UCSD-AML1 (cell line): ENCODE results near the gene ASL.
"Not testable (repeated sequence)": the region's sequence is repeated elsewhere in the genome, so short reads cannot be mapped to it uniquely, and the experiment has no call there.

Source experiments
- DNase-seq: peaks from one replicate; lab custom pipeline; 2025; ENCODE audit not compliant: unreplicated experiment; lab: John Stamatoyannopoulos, UW

ASL gene

GRCh38 chr7:66076462-66077329 lies 1.1 kb downstream of the ASL start:
- no peak for DNase-seq

- DNase-seq: no peak
These were observed 2.4 kb downstream of the ASL start for GRCh38 chr7:66078067-66078466.

GRCh38 chr7:66082083-66082482 lies 6.5 kb downstream of the ASL start:
- no peak for DNase-seq

GRCh38 chr7:66082886-66083415 lies 7.3 kb downstream of the ASL start:
- DNase-seq: no peak

- DNase-seq: no peak
These were observed 8.1 kb downstream of the ASL start for GRCh38 chr7:66083677-66084076.

- no peak for DNase-seq
These were observed 13.5 kb downstream of the ASL start for GRCh38 chr7:66088861-66089838.

GRCh38 chr7:66092654-66093053 lies 17.0 kb downstream of the ASL start:
- DNase-seq: no peak

- no peak for DNase-seq
These were observed 19.4 kb downstream of the ASL start for GRCh38 chr7:66095010-66095409.

- DNase-seq: no peak
These were observed 23.6 kb downstream of the ASL start for GRCh38 chr7:66099232-66099550.

- peak; percentile 66 for DNase-seq
These were observed 24.2 kb downstream of the ASL start for GRCh38 chr7:66099551-66100407.

- DNase-seq: no peak
These were observed 24.9 kb downstream of the ASL start for GRCh38 chr7:66100408-66101050.

GRCh38 chr7:66102168-66102567 lies 26.5 kb downstream of the ASL start:
- not testable (repeated sequence) for DNase-seq

- DNase-seq: not testable (repeated sequence)
These were observed 28.4 kb downstream of the ASL start for GRCh38 chr7:66103994-66104393.

- DNase-seq: no peak
These were observed 29.7 kb downstream of the ASL start for GRCh38 chr7:66105263-66105748.

GRCh38 chr7:66108410-66108809 lies 32.8 kb downstream of the ASL start:
- DNase-seq: not testable (repeated sequence)

GRCh38 chr7:66110856-66111255 lies 35.2 kb downstream of the ASL start:
- no peak for DNase-seq

GRCh38 chr7:66114743-66115649 lies 39.4 kb downstream of the ASL start, which contains the start of gene CRCP:
Gene CRCP, plus strand, starts transcription at chr7:66114847. Its CDS starts 116 bp downstream, at chr7:66114963.
- DNase-seq: peak; percentile 63

GRCh38 chr7:66116680-66117420 lies 41.2 kb downstream of the ASL start:
- DNase-seq: not testable (repeated sequence)
